SK-N-SH treated with all-trans-retinoic acid at 6 μM for 48 hours (cell line): Measurements from ENCODE around the gene PIGV.

Experiments used
- ATAC-seq: fragments of 200-7000 bp; cut with Tn5 transposase; 3 replicates; pipeline ENCODE4 v1.9.1; 2020; ENCODE audit warnings: mild to moderate bottlenecking, moderate library complexity
- ARNTL ChIP-seq: fragments of 450-650 bp; formaldehyde crosslinking; IDR thresholded peaks from 2 replicates; pipeline ENCODE4 v1.5.0; 2020; ENCODE audit warnings: low read depth, mild to moderate bottlenecking, moderate library complexity, borderline replicate concordance
- BACH2 ChIP-seq: fragments of 250-450 bp; sonication (Bioruptor Pico); IDR thresholded peaks from 2 replicates; pipeline ENCODE4 v1.9.0; 2021; ENCODE audit warnings: mild to moderate bottlenecking, borderline replicate concordance
- CREB5 ChIP-seq: fragments of 250-450 bp; sonication (Bioruptor Pico); IDR thresholded peaks from 2 replicates; pipeline ENCODE4 v1.5.1; 2020; ENCODE audit warnings: low read depth, mild to moderate bottlenecking, moderate library complexity
- CSDC2 ChIP-seq: fragments of 250-450 bp; sonication (Bioruptor Pico); IDR thresholded peaks from 2 replicates; pipeline ENCODE4 v1.5.0; 2020; ENCODE audit warnings: mild to moderate bottlenecking, moderate library complexity
- CSRNP3 ChIP-seq: fragments of 250-450 bp; sonication (Bioruptor Pico); IDR thresholded peaks from 2 replicates; pipeline ENCODE4 v1.5.1; 2021; ENCODE audit warnings: mild to moderate bottlenecking, moderate library complexity
- ESRRG ChIP-seq: fragments of 250-450 bp; sonication (Bioruptor Pico); IDR thresholded peaks from 2 replicates; pipeline ENCODE4 v1.6.1; 2021; ENCODE audit warnings: mild to moderate bottlenecking
- GLIS3 ChIP-seq: fragments of 250-450 bp; sonication (Bioruptor Pico); IDR thresholded peaks from 2 replicates; pipeline ENCODE4 v1.5.0; 2020; ENCODE audit warnings: mild to moderate bottlenecking, moderate library complexity
- ISL1 ChIP-seq: fragments of 250-450 bp; sonication (Bioruptor Pico); IDR thresholded peaks from 2 replicates; pipeline ENCODE4 v2.1.2; 2022; ENCODE audit warnings: mild to moderate bottlenecking, moderate library complexity
- OSR1 ChIP-seq: fragments of 250-450 bp; sonication (Bioruptor Pico); IDR thresholded peaks from 2 replicates; pipeline ENCODE4 v1.8.0; 2022; ENCODE audit warnings: moderate library complexity, mild to moderate bottlenecking, inconsistent platforms
- POU6F1 ChIP-seq: fragments of 250-450 bp; sonication (Bioruptor Pico); IDR thresholded peaks from 2 replicates; pipeline ENCODE4 v1.8.0; 2021; ENCODE audit warnings: low read depth, mild to moderate bottlenecking, moderate library complexity, borderline replicate concordance
- PPARA ChIP-seq: fragments of 250-450 bp; sonication (Bioruptor Pico); IDR thresholded peaks from 2 replicates; pipeline ENCODE4 v1.5.0; 2020; ENCODE audit warnings: mild to moderate bottlenecking, borderline replicate concordance
- SNAI2 ChIP-seq: fragments of 250-450 bp; sonication (Bioruptor Pico); IDR thresholded peaks from 2 replicates; pipeline ENCODE4 v1.5.0; 2020; ENCODE audit warnings: mild to moderate bottlenecking, moderate library complexity
- TCF4 ChIP-seq: fragments of 250-450 bp; sonication (Bioruptor Pico); IDR thresholded peaks from 2 replicates; pipeline ENCODE4 v1.8.0; 2021; ENCODE audit warnings: mild to moderate bottlenecking, moderate library complexity, borderline replicate concordance
- TOX ChIP-seq: fragments of 250-450 bp; sonication (Bioruptor Pico); IDR thresholded peaks from 2 replicates; pipeline ENCODE4 v1.8.0; 2021; ENCODE audit warnings: mild to moderate bottlenecking, moderate library complexity, borderline replicate concordance
- TSHZ2 ChIP-seq: fragments of 250-450 bp; sonication (Bioruptor Pico); IDR thresholded peaks from 2 replicates; pipeline ENCODE4 v1.5.0; 2020; ENCODE audit warnings: mild to moderate bottlenecking, moderate library complexity
- ZC3H10 ChIP-seq: fragments of 250-450 bp; sonication (Bioruptor Pico); IDR thresholded peaks from 2 replicates; pipeline ENCODE4 v1.5.1; 2021; ENCODE audit warnings: mild to moderate bottlenecking, moderate library complexity
- ZFP3 ChIP-seq: fragments of 250-450 bp; sonication (Bioruptor Pico); IDR thresholded peaks from 2 replicates; pipeline ENCODE4 v1.5.0; 2020; ENCODE audit warnings: mild to moderate bottlenecking, moderate library complexity
- ZFP30 ChIP-seq: fragments of 450-650 bp; formaldehyde crosslinking; IDR thresholded peaks from 2 replicates; pipeline ENCODE4 v1.5.0; 2022; ENCODE audit warnings: mild to moderate bottlenecking, moderate library complexity
- ZNF565 ChIP-seq: fragments of 450-650 bp; formaldehyde crosslinking; conservative IDR thresholded peaks from 2 replicates; pipeline ENCODE4 v1.5.0; 2020; ENCODE audit warnings: low read depth, mild to moderate bottlenecking, moderate library complexity
- ZNF70 ChIP-seq: fragments of 450-650 bp; formaldehyde crosslinking; IDR thresholded peaks from 2 replicates; pipeline ENCODE4 v1.5.0; 2020; ENCODE audit warnings: mild to moderate bottlenecking, moderate library complexity
- ZNF8 ChIP-seq: fragments of 450-650 bp; formaldehyde crosslinking; IDR thresholded peaks from 2 replicates; pipeline ENCODE4 v1.5.0; 2020; ENCODE audit warnings: mild to moderate bottlenecking, moderate library complexity

Gene PIGV

GRCh38 chr1:26790551-26790953 lies 2.8 kb downstream of the PIGV start:
- no peak for ATAC-seq
- TF ChIP-seq ZNF70 (CRISPR knock-in tag) (no peak), ZNF8 (no peak), TSHZ2 (no peak), TOX (no peak), GLIS3 (CRISPR knock-in tag) (no peak), TCF4 (no peak), ESRRG (no peak), ZFP3 (CRISPR knock-in tag) (no peak), CREB5 (no peak), SNAI2 (no peak), CSDC2 (CRISPR knock-in tag) (no peak), ARNTL (CRISPR knock-in tag) (no peak), ZC3H10 (CRISPR knock-in tag) (no peak)

GRCh38 chr1:26791148-26791547 lies 3.4 kb downstream of the PIGV start:
- no peak for ATAC-seq
- TF ChIP-seq SNAI2: no peak
- TF ChIP-seq ZNF565: no peak
- TF ChIP-seq TSHZ2: no peak
- TF ChIP-seq CSDC2 (CRISPR knock-in tag): no peak
- no peak for TF ChIP-seq ARNTL (CRISPR knock-in tag)
- no peak for TF ChIP-seq CSRNP3 (CRISPR knock-in tag)
- no peak for TF ChIP-seq TOX
- TF ChIP-seq POU6F1 (CRISPR knock-in tag): no peak
- TF ChIP-seq ZNF70 (CRISPR knock-in tag): no peak
- TF ChIP-seq BACH2 (CRISPR knock-in tag): no peak
- TF ChIP-seq ZFP30 (CRISPR knock-in tag): no peak
- no peak for TF ChIP-seq GLIS3 (CRISPR knock-in tag)
- TF ChIP-seq CREB5: no peak
- TF ChIP-seq ISL1 (CRISPR knock-in tag): no peak
- TF ChIP-seq TCF4: no peak
- no peak for TF ChIP-seq PPARA (CRISPR knock-in tag)
- TF ChIP-seq ZFP3 (CRISPR knock-in tag): no peak
- TF ChIP-seq OSR1 (CRISPR knock-in tag): no peak
